Endothelial cell of umbilical vein (primary cell): Measurements from ENCODE around the gene SELENOM. TPM values are rescaled to one million over a fixed set of nuclear protein-coding genes. Genes with fewer than 3 reads are reported as not detected.

ENCODE experiments used
- BruUV-seq: library from RNA; stranded (reverse); fragments of 400-500 nt; replicated peaks from 2 replicates; lab custom pipeline; 2021; lab: Mats Ljungman, UMichigan
- CTCF ChIA-PET: fragments of 300-600, 350-600 bp; sonication (Branson Sonifier 250); formaldehyde crosslinking; loops from one replicate; lab custom pipeline; 2021; ENCODE audit warnings: antibody characterized with exemption, inconsistent platforms; lab: Charles Lee
- POLR2A ChIA-PET: fragments of 300-600, 350-600 bp; sonication (Branson Sonifier 250); formaldehyde crosslinking; loops from one replicate; lab custom pipeline; 2021; ENCODE audit warnings: antibody characterized with exemption, inconsistent platforms; lab: Charles Lee
- DNase-seq: peaks from one replicate; pipeline ENCODE4 v3.0.0-alpha.2; 2011; ENCODE audit warnings: low read depth, low spot score
- FAIRE-seq: peaks from 2 replicates; lab custom pipeline; 2011; peaks lifted over from hg19 to GRCh38; lab: Jason Lieb, UNC
- H2AFZ ChIP-seq: 2 replicates; pipeline ENCODE4 v1.6.0; 2012; ENCODE audit warnings: low read depth, low read length, control low read depth, inconsistent platforms
- H3K27ac ChIP-seq: 2 replicates; pipeline ENCODE4 v1.5.1; 2011; ENCODE audit warnings: low read depth, mild to moderate bottlenecking, control low read depth, low read length, moderate library complexity; ENCODE audit not compliant: insufficient read depth
- H3K27me3 ChIP-seq, 2 experiments: 2 replicates each; pipeline versions ENCODE4 v1.6.0 to v1.6.1; 2011; ENCODE audit warnings: low read length in 2 of 2, mixed read lengths in 1 of 2; ENCODE audit not compliant: control insufficient read depth in 2 of 2, insufficient read depth in 2 of 2
- H3K36me3 ChIP-seq, 2 experiments: 2 replicates in 1 of 2; 3 replicates in 1 of 2; pipeline ENCODE4 v1.5.1; 2011; ENCODE audit warnings: low read length in 2 of 2, mild to moderate bottlenecking in 1 of 2, moderate library complexity in 1 of 2; ENCODE audit not compliant: control insufficient read depth in 2 of 2, insufficient read depth in 2 of 2; ENCODE audit errors: extremely low read depth in 1 of 2
- H3K4me1 ChIP-seq: 3 replicates; pipeline ENCODE4 v1.5.1; 2011; ENCODE audit warnings: mild to moderate bottlenecking, low read length; ENCODE audit not compliant: control insufficient read depth, insufficient read depth; ENCODE audit errors: extremely low read depth
- H3K4me2 ChIP-seq: 2 replicates; pipeline ENCODE4 v1.6.1; 2011; ENCODE audit warnings: low read length, control low read depth, mixed read lengths; ENCODE audit not compliant: insufficient read depth
- H3K4me3 ChIP-seq, 3 experiments: fragments of 200-600 bp in 1 of 3; sonication (generic), shearing (Covaris generic) in 1 of 3; replicated peaks in 1 of 3; 2 replicates each; pipeline ENCODE4 v1.5.1; 2011 to 2016; ENCODE audit warnings: control low read depth in 3 of 3, low read length in 3 of 3, mild to moderate bottlenecking in 2 of 3, inconsistent platforms in 1 of 3, low read depth in 1 of 3, moderate library complexity in 1 of 3; ENCODE audit not compliant: insufficient read depth in 1 of 3
- H3K79me2 ChIP-seq: 2 replicates; pipeline ENCODE4 v1.6.0; 2012; ENCODE audit warnings: low read length, inconsistent platforms; ENCODE audit not compliant: control insufficient read depth, insufficient read depth
- H3K9ac ChIP-seq: replicated peaks from 2 replicates; pipeline ENCODE3; 2011; ENCODE audit warnings: low read length, control low read depth; ENCODE audit not compliant: insufficient read depth; ENCODE audit errors: extremely low read depth
- H3K9me1 ChIP-seq: replicated peaks from 3 replicates; pipeline ENCODE4 v1.6.0; 2011; ENCODE audit warnings: mild to moderate bottlenecking, low read length; ENCODE audit not compliant: control insufficient read depth, insufficient read depth; ENCODE audit errors: extremely low read depth
- H3K9me3 ChIP-seq: replicated peaks from 2 replicates; pipeline ENCODE4 v1.5.1; 2012; ENCODE audit warnings: low read length, inconsistent platforms; ENCODE audit not compliant: control insufficient read depth, insufficient read depth
- H4K20me1 ChIP-seq: replicated peaks from 2 replicates; pipeline ENCODE3; 2011; ENCODE audit warnings: mild to moderate bottlenecking, low read length; ENCODE audit not compliant: control insufficient read depth, insufficient read depth; ENCODE audit errors: extremely low read depth
- CTCF ChIP-seq, 2 donors: IDR thresholded peaks; 1 replicate in 1 of 2; 2 replicates in 1 of 2; pipeline ENCODE4 v1.5.1; 2011; ENCODE audit warnings: low read length in 2 of 2, mild to moderate bottlenecking in 2 of 2, moderate library complexity in 2 of 2, control low read depth in 1 of 2, inconsistent platforms in 1 of 2, low read depth in 1 of 2; ENCODE audit not compliant: insufficient read depth in 1 of 2; ENCODE audit errors: extremely low read depth in 1 of 2
- EZH2 ChIP-seq: IDR thresholded peaks from 2 replicates; pipeline ENCODE4 v1.6.1; 2012; ENCODE audit warnings: borderline replicate concordance, low read depth, mild to moderate bottlenecking, moderate library complexity, low read length, inconsistent platforms; ENCODE audit not compliant: severe bottlenecking
- FOS ChIP-seq: IDR thresholded peaks from 2 replicates; pipeline ENCODE4 v1.6.1; 2011; ENCODE audit warnings: mild to moderate bottlenecking, low read length, moderate library complexity, borderline replicate concordance; ENCODE audit not compliant: insufficient read depth
- GATA2 ChIP-seq: IDR thresholded peaks from 2 replicates; pipeline ENCODE4 v1.7.0; 2011; ENCODE audit warnings: low read depth, mild to moderate bottlenecking, moderate library complexity, mixed read lengths, low read length; ENCODE audit not compliant: insufficient read length, insufficient read depth
- JUN ChIP-seq: IDR thresholded peaks from 2 replicates; pipeline ENCODE4 v1.6.1; 2011; ENCODE audit warnings: borderline replicate concordance, low read depth; ENCODE audit not compliant: insufficient read length, insufficient read depth
- MAX ChIP-seq: IDR thresholded peaks from 2 replicates; pipeline ENCODE4 v1.6.1; 2011; ENCODE audit not compliant: insufficient read depth, insufficient read length
- MYC ChIP-seq: IDR thresholded peaks from one replicate; pipeline ENCODE4 v1.6.1; 2011; ENCODE audit warnings: mild to moderate bottlenecking, low read depth, low read length
- POLR2A ChIP-seq: IDR thresholded peaks from 2 replicates; pipeline ENCODE4 v1.6.1; 2012; ENCODE audit warnings: low read depth, mild to moderate bottlenecking, control low read depth, low read length
- POLR2AphosphoS5 ChIP-seq: IDR thresholded peaks from 2 replicates; pipeline ENCODE4 v1.6.1; 2012; ENCODE audit warnings: low read depth, mild to moderate bottlenecking, control low read depth, low read length, moderate library complexity; ENCODE audit not compliant: insufficient read depth
- dilution Hi-C: fragments of 300-500 bp; cut with MboI; formaldehyde crosslinking; loops from one replicate; pipeline ENCODE4 v1.15.0; 2019; ENCODE audit warnings: low sequenced_read_pairs; ENCODE audit not compliant: extremely low pct_ligation_motif_present
- intact Hi-C: fragments of 100-400 bp; cut with micrococcal nuclease; formaldehyde crosslinking; loops from one replicate; pipeline ENCODE4 v1.10.0; 2022
- polyA plus RNA-seq, 4 experiments: library from polyadenylated mRNA; depleted of rRNA in 3 of 4; stranded (reverse) in 3 of 4; unstranded in 1 of 4; fragments of >200 nt; gene quantifications; 2 replicates each; pipeline versions ENCODE4 v1.2.1 to v1.2.3, GENCODE V29; 2011 to 2012; ENCODE audit warnings: missing spikeins in 1 of 4
- total RNA-seq: library from RNA; stranded (reverse); gene quantifications from 2 replicates; pipeline ENCODE4 v1.2.3, GENCODE V29; 2021

Gene SELENOM
- total and polyA plus RNA-seq, 2 donors (not counting 3 experiments of a cell fraction or from before 2014, with no cell fraction given) = 29.6 to 87.1 TPM

- no peak within 1 kb of the TSS for H3K9ac ChIP-seq
- TF ChIP-seq EZH2 (no peak), CTCF (IDR thresholded peaks at IDR 0.05; ENCODE audit: extremely low read depth in 1 of 2, insufficient read depth in 1 of 2, low read depth in 1 of 2, low read length in 2 of 2) (peak in 1 of 2 donors; percentile 19)
- FAIRE-seq = peak; percentile 15
- no peak within 1 kb of the TSS for H3K27ac ChIP-seq
- H3K27me3 ChIP-seq = no peaks in the 10 kb centered on the region
- H4K20me1 ChIP-seq = no peaks in the 10 kb centered on the region
- no peaks in the 10 kb centered on the region for H3K9me1 ChIP-seq
- DNase-seq = peak; percentile 27
- no TSS peak for BruUV-seq
- H3K9me3 ChIP-seq = no peaks in the 10 kb centered on the region
- no peaks in the 10 kb centered on the region for H3K79me2 ChIP-seq
- dilution Hi-C loops = no loop called here
- ChIA-PET CTCF (interaction anchor here (0.8 to 5.6 kb wide), 9 partner anchors 9 to 133 kb away, joined by 3 to 30 read pairs (median 4); partner anchors contain the start of genes RNF185 and SELENOM), POLR2A (interaction anchor here (0.6 to 1.5 kb wide), 2 partner anchors 9 to 29 kb away, joined by 5 read pairs; no protein-coding TSS in a partner anchor)
- H2AFZ ChIP-seq = no peak within 1 kb of the TSS
- no peak within 1 kb of the TSS for H3K4me3 ChIP-seq
- H3K36me3 ChIP-seq = no peaks in the 10 kb centered on the region
- intact Hi-C loops = no loop called here
- no peaks in the 10 kb centered on the region for H3K4me1 ChIP-seq
- H3K4me2 ChIP-seq = no peak within 1 kb of the TSS
Observed at GRCh38 chr22:31139866-31140716, 32.7 kb upstream of the SELENOM start, which contains the start of gene PLA2G3. TSS of gene PLA2G3 (minus strand) at chr22:31140508. CDS start at chr22:31140354, 154 bp downstream.

GRCh38 chr22:31139066-31139465, 31.7 kb upstream of the SELENOM start:
- Histone ChIP-seq H3K9me3 (no peaks in the 10 kb centered on the region), H3K9ac (no peak overlapping the region), H3K27me3 (no peaks in the 10 kb centered on the region), H2AFZ (no peak overlapping the region), H3K4me2 (no peak overlapping the region), H3K4me3 (no peak overlapping the region), H3K4me1 (no peaks in the 10 kb centered on the region), H4K20me1 (no peaks in the 10 kb centered on the region), H3K36me3 (no peaks in the 10 kb centered on the region), H3K9me1 (no peaks in the 10 kb centered on the region), H3K27ac (no peak overlapping the region), H3K79me2 (no peaks in the 10 kb centered on the region)
- no peak for TF ChIP-seq POLR2A
- TF ChIP-seq POLR2AphosphoS5 = no peak
- TF ChIP-seq GATA2 = no peak
- TF ChIP-seq JUN = no peak
- no peak for TF ChIP-seq MAX
- TF ChIP-seq CTCF (IDR thresholded peaks at IDR 0.05; ENCODE audit: extremely low read depth in 1 of 2, insufficient read depth in 1 of 2, low read depth in 1 of 2, low read length in 2 of 2) = no peak
- TF ChIP-seq MYC = no peak
- TF ChIP-seq FOS = no peak
- no peak for TF ChIP-seq EZH2
- intact Hi-C loops = no loop called here
- ChIA-PET POLR2A (no interaction called here), CTCF (interaction anchor here (0.6 to 1.4 kb wide), 2 partner anchors 10 to 32 kb away, joined by 3 to 4 read pairs; partner anchors contain the start of gene SELENOM)
- FAIRE-seq = no peak
- dilution Hi-C loops = no loop called here
- DNase-seq = no peak
- BruUV-seq = no TSS peak
